Amniotic epithelial cell (primary cell): ENCODE measurements around the gene ASPDH.
"Not testable (repeated sequence)": the region's sequence is repeated elsewhere in the genome, so short reads cannot be mapped to it uniquely, and the experiment has no call there.

ENCODE experiments used
- DNase-seq: peaks from one replicate; pipeline ENCODE4 v3.0.0-alpha.2; 2010; ENCODE audit warnings: low read depth

ASPDH gene

GRCh38 chr19:50477751-50478515 is 35.8 kb downstream of the ASPDH start:
- no peak for DNase-seq

DNA sequence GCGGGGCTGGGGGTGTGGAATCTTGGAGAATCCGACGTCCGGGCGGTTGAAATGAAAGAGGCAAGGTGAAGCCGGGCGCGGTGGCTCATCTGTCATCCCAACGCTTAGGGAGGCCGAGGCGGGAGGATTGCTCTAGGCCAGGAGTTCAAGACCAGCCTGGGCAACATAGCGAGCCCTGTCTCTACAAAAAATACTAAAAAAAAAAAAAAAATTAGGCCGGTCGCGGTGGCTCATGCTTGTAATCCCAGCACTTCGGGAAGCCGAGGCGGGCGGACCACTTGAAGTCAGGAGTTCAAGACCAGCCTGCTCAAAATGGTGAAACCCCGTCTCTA is 36.8 kb downstream of the ASPDH start:
- DNase-seq: no peak

- peak; percentile 92 for DNase-seq
Observed at GRCh38 chr19:50476224-50476906, 37.3 kb downstream of the ASPDH start, which contains the start of the genes EMC10 and GARIN5A. EMC10 (plus strand) TSS chr19:50476507; CDS start chr19:50476545, 38 bp downstream. GARIN5A (minus strand) TSS chr19:50476848; CDS start chr19:50476388, 460 bp downstream.

GRCh38 chr19:50475736-50476223 is 37.9 kb downstream of the ASPDH start:
- DNase-seq: no peak

GRCh38 chr19:50475101-50475568 is 38.6 kb downstream of the ASPDH start:
- no peak for DNase-seq

GRCh38 chr19:50473336-50473735 is 40.4 kb downstream of the ASPDH start:
- not testable (repeated sequence) for DNase-seq

GRCh38 chr19:50468818-50469217 is 44.9 kb downstream of the ASPDH start:
- no peak for DNase-seq

GRCh38 chr19:50467566-50467965 is 46.1 kb downstream of the ASPDH start:
- no peak for DNase-seq

GRCh38 chr19:50466706-50467039 is 47.0 kb downstream of the ASPDH start:
- no peak for DNase-seq

DNA sequence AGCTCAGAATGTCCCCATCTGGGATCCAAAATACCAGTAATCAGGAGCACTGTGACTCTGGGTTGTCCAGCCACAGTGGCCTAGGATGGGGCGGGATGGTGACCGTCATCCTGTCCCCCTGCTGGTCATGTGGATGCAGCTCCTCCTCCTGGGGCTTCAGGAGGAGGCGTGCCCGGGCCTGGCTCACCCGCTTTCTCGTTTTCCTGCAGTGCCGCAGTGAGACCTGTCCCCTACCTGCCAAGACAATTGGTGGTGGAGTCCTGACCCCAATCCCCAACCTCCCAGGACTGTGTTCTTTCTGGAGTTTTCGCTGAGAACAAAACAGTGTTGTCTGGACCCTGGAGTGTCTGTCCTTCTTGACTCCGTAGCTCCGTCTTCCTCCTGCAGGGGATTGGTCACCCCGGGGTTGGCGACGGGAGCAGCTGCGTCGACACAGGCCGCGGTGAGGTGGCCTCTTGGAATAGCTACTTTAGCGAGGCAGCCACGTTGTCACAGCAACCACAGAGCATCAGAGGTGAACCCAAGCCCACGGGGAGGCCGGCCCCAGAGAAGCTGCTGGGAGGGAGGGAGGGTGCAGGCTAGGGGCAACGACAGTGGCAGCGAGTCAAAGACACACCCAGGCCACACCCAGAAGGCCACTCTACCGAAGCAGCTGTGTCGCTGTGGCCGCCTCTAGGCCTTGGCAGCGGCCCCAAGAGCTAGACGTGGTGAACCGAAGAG is 47.6 kb downstream of the ASPDH start:
- DNase-seq: no peak

DNA sequence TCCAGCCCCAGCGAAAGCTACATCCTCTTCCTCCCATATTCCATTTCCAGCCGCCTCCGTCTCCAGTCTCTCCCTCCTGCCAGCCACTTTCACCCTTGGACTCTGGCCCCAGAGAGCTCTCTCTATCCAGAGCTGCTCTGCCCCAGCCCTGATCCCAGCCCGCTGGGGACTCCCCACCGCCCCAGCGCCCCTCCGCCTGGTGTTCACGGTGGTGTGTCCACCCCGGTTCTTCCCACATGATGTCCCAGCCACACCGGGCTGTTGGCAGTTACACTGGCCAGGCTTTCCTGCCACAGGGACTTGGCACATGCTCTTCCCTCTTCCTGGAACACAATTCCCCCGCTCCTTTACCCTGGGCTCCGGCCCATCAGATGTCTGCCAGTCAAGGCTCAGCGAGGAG is 48.7 kb downstream of the ASPDH start:
- DNase-seq: no peak

- no peak for DNase-seq
Observed at GRCh38 chr19:50464348-50464747, 49.4 kb downstream of the ASPDH start.

- no peak for DNase-seq
Observed at GRCh38 chr19:50462970-50463369, 50.7 kb downstream of the ASPDH start.
